ENCODE data around the gene CCT5.

- TF ChIP-seq EP300 (IDR thresholded peaks at IDR 0.05; ENCODE audit: borderline replicate concordance in 1 of 2, low read depth in 1 of 2, low read length in 1 of 2) (no peak), MAX (IDR thresholded peaks at IDR 0.05; ENCODE audit: low read depth) (no peak), CTCF (IDR thresholded peaks at IDR 0.05) (no peak), YY1 (IDR thresholded peaks at IDR 0.05; ENCODE audit: low read depth) (no peak), POLR2AphosphoS5 (IDR thresholded peaks at IDR 0.05; ENCODE audit: low read depth, low read length) (no peak)
Measured at GRCh38 chr5:10289353-10289752, 39.3 kb downstream of the CCT5 start.
